Measurements from ENCODE around the gene FAM20A.

FAM20A gene

GRCh38 chr17:68556551-68556950 lies 44.6 kb downstream of the FAM20A start:
- in situ Hi-C loops (cut with MboI; ENCODE audit: low sequenced_read_pairs, unreplicated experiment), result no loop called here
- TF ChIP-seq CTCF (IDR thresholded peaks at IDR 0.05; ENCODE audit: borderline replicate concordance, control extremely low read depth, extremely low read depth, insufficient read depth, missing control alignments), result no peak
- no peak for DNase-seq (ENCODE audit: low spot score)

DNA sequence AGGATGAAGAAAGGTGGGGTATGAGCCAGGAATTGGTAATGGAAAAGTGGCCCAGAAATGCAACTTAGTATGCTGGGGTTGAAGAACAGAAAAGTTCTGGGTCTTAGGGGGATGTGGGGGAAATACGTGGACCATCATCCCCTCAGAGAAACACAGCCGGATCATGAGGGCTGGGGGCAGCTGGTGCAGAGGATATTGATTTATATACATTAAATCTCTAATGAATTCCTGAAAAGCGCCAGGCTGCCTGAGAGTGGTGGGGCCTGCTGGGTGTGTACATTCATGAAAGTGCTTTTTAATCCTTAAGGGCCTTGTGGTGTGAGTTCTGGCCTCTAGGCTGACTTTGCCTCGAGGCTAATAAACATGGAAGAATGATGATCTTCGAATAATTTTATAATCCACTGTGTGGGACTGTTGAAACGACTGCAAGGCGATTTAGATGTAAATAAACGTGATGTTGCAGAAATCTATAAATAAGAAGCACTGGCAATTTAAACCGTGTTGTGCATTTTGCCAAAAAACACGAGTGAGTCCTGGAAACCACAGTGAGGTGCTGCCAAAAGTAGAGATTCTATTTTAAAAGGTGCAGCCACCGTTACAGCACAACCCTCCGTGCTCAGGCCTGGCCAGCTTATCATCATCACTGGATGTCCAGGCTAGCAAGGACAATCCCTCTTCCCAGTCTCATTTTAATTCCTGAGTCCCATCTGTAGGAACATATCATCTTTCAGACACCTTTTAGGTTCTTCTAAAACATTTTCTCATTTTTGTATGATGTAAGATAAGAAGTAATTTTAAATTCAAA lies 56.9 kb downstream of the FAM20A start:
- DNase-seq (ENCODE audit: low spot score), result no peak
- no peak for TF ChIP-seq CTCF (IDR thresholded peaks at IDR 0.05; ENCODE audit: borderline replicate concordance, control extremely low read depth, extremely low read depth, insufficient read depth, missing control alignments)
- in situ Hi-C loops (cut with MboI; ENCODE audit: low sequenced_read_pairs, unreplicated experiment), result loop anchor here (25.0 kb wide), 1 partner anchor 693 kb away; the partner anchor contains the start of gene ABCA10

DNA sequence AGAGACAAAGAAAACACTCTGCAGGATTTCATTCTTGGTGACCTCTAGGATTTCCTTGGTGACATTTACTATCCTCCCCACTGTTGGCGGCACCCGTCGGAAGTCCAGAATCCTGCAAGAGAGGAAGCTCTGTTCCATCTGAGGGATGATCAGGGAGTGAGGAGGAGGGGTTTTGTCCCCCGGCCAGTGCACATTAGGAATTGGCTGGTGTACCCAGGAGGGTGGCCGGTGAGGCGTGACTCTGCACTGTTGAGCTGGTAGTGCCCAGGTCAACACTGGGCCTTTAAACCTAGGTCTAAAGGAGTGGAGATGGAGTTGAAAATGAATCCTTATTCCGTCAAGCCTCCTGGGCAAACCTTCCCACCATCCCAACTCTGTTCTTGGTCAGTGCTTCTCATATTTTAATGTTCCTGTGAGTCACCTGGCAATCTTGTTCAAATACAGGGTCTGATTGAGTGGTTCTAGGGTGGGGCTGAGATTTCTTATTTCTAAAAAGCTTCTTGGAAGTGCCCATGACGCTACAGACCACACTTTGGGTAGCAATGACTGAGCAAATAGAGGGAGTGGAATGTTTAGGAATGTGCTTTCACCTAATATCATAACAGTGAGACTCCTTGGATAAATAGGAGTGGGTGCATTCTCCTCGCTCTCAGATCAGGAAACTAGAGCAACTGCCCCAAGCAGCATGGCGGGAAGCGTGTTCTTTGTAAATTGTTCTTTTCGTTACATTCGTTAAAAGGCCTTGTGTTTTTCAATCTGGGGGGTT lies 58.3 kb downstream of the FAM20A start:
- in situ Hi-C loops (cut with MboI; ENCODE audit: low sequenced_read_pairs, unreplicated experiment), result loop anchor here (25.0 kb wide), 1 partner anchor 694 kb away; the partner anchor contains the start of gene ABCA10
- TF ChIP-seq CTCF (IDR thresholded peaks at IDR 0.05; ENCODE audit: borderline replicate concordance, control extremely low read depth, extremely low read depth, insufficient read depth, missing control alignments), result no peak
- no peak for DNase-seq (ENCODE audit: low spot score)

DNA sequence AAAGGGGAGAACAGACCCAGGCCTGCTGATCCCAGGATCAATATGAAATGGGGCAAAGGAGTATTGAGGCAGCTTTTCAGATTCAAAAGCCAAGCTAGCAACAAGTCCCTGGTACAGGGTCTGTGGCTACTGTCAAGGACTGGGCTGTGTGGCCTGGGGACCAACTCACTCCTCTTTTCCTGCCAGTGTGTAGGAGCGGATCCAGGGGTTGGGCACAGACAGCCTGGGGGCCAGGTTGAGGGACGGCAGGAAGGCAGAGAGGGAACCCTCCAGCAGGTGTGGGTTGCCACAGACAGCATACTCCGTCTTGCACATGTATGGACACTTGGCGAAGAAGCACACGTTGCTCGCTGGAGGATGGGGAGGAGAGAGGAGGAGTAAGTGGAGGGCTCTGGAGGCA lies 59.4 kb downstream of the FAM20A start:
- in situ Hi-C loops (cut with MboI; ENCODE audit: low sequenced_read_pairs, unreplicated experiment), result loop anchor here (25.0 kb wide), 1 partner anchor 695 kb away; the partner anchor contains the start of gene ABCA10
- no peak for DNase-seq (ENCODE audit: low spot score)
- no peak for TF ChIP-seq CTCF (IDR thresholded peaks at IDR 0.05; ENCODE audit: borderline replicate concordance, control extremely low read depth, extremely low read depth, insufficient read depth, missing control alignments)

DNA sequence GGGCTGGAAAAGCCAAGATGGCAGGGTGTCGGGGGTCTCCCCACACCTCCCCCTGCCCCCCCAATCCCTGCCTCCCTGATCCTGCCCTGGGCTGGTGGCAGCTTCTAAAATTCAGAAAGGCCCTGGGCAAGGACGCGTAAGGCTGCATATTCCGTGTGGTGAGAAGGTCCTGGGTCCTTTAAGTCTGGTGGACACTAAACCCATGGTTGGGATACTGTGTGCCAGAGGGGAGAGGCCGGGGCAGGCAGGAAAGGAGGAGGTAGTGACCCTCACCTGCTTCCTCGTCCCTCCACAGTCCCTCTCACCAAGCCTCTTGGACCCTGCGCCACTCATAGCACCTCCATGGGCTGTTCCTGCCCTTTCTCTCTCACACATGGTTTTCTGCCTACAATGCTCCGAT lies 60.2 kb downstream of the FAM20A start:
- TF ChIP-seq CTCF (IDR thresholded peaks at IDR 0.05; ENCODE audit: borderline replicate concordance, control extremely low read depth, extremely low read depth, insufficient read depth, missing control alignments), result no peak
- DNase-seq (ENCODE audit: low spot score), result no peak

More for the DNA sequence above, 60.2 kb downstream of the FAM20A start:
- in situ Hi-C loops (cut with MboI; ENCODE audit: low sequenced_read_pairs, unreplicated experiment), result loop anchor here (25.0 kb wide), 1 partner anchor 696 kb away; the partner anchor contains the start of gene ABCA10
